ENCODE data around the gene L2HGDH.

GRCh38 chr14:50242096-50242495 is 69.9 kb downstream of the L2HGDH start:
- TF ChIP-seq MTA2 (IDR thresholded peaks at IDR 0.05; ENCODE audit: low read depth) (no peak), POLR2A (IDR thresholded peaks at IDR 0.05; ENCODE audit: low read depth, low read length) (no peak), CTCF (IDR thresholded peaks at IDR 0.05 in 2 of 3, conservative IDR thresholded peaks at IDR 0.05 in 1 of 3; ENCODE audit: control insufficient read depth in 2 of 3, extremely low read depth in 1 of 3, insufficient read depth in 1 of 3, low read depth in 3 of 3, low read length in 3 of 3) (no peak), EZH2 (IDR thresholded peaks at IDR 0.05; ENCODE audit: borderline replicate concordance, control insufficient read depth, low read depth, low read length) (no peak), JUNB (IDR thresholded peaks at IDR 0.05) (no peak), RBBP5 (conservative IDR thresholded peaks at IDR 0.05) (no peak), RFX5 (IDR thresholded peaks at IDR 0.05; ENCODE audit: low read depth, low read length) (no peak), TARDBP (IDR thresholded peaks at IDR 0.05; ENCODE audit: borderline replicate concordance) (no peak), YY1 (IDR thresholded peaks at IDR 0.05; ENCODE audit: low read depth, low read length) (no peak)
